ENCODE data around the gene RFX1.

DNA sequence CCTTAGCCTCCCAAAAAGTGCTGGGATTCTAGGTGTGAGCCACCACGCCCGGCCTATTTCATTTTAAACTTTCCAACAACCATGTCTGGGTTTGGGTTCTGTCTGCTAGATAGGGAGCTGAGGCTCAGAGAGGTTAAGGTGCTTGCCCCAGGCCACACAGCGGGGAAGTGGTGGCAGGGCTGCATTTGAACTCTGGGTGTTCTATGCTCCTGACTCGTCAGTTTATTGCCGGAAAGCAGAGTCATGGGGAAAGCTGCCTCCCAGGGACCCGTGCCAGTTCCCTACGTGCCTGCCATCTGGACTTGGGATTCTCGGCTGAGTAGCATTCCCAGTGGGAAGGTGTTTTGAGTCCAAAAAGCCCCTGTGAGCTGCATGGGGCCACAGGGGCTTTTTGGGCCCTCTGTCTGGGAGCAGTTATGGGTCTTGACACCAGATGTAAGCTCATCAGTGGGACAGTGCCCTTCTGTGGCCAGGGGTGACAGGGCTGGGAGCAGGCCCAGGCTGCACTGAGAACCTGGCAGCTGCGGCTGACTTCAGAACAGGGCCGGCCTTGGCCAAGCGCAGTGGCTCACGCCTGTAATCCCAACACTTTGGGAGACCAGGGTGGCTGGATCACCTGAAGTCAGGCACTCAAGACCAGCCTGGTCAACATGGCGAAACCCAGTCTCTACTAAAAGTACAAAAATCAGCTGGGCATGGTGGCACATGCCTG, 10.9 kb downstream of the RFX1 start:
- TF ChIP-seq, protein P1, sequence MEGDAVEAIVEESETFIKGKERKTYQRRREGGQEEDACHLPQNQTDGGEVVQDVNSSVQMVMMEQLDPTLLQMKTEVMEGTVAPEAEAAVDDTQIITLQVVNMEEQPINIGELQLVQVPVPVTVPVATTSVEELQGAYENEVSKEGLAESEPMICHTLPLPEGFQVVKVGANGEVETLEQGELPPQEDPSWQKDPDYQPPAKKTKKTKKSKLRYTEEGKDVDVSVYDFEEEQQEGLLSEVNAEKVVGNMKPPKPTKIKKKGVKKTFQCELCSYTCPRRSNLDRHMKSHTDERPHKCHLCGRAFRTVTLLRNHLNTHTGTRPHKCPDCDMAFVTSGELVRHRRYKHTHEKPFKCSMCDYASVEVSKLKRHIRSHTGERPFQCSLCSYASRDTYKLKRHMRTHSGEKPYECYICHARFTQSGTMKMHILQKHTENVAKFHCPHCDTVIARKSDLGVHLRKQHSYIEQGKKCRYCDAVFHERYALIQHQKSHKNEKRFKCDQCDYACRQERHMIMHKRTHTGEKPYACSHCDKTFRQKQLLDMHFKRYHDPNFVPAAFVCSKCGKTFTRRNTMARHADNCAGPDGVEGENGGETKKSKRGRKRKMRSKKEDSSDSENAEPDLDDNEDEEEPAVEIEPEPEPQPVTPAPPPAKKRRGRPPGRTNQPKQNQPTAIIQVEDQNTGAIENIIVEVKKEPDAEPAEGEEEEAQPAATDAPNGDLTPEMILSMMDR (IDR thresholded peaks at IDR 0.05) = no peak
- no peak for TF ChIP-seq ZFX (IDR thresholded peaks at IDR 0.05; ENCODE audit: borderline replicate concordance)

All from 22Rv1 (cell line).